ENCODE data around the gene LIPC. TPM values are rescaled to one million over a fixed set of nuclear protein-coding genes. Genes with fewer than 3 reads are reported as not detected.

LIPC gene
- total and polyA plus RNA-seq, 2 experiments from 2014 or later, result not detected

DNA sequence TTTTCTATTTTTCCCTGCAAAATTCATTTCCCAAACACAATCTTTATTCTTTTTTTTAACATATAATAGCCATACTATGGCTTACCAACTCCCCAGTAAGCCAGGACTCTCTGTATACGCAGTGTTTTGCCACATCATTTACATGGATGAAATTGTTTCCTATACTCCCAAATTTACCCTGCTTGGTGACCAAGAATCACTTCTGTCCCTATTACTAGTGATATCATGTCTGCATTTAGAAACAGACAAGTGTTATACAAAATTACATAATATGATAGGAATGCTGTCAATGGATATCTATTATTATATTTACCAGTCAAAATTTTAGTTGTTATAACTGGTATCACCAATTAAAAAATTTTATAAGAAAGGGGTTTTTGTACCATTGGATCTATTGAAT is 77.8 kb downstream of the LIPC start:
- no peak overlapping the region for H3K4me3 Mint-ChIP-seq

DNA sequence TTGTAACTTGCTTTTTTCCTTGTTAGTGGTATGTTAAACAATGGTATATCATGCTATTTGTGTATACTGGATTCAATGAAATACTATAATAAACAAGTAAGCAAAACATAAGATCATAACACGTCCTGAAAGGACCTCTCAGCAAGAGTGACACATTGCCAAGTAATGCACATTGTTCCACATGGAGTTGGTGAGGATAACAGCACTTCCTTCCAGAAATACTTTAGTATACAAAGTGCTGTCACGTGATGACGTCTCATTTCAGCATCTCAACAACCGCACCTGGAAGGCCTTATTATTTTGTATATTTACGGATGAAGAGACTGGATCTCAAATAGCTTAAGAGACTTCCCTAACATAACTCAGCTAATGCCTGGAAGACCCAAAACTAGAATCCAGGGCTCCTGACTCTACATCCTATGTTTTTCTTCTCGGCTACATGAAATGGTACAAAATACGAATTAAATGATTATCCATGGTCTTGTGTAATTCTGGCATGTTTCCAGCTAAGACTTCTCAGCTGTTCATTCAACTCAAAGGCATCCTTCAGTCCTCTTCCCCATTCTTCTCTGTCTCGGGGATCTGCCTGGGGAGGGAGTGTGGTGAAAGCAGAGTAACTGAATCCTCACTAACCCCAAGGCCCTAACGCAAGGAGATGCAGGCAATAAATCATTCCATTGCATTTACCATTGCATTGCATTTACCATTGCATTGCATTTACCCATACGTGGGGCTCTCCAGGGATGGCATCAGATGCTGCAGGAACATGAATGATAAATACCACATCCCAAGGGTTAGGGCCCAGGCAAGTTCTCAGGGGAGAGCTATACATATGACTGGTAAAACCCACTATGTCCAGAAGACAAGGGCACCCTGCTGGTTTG is 79.2 kb downstream of the LIPC start:
- ATAC-seq (no peak), DNase-seq (ENCODE audit: low spot score) (no peak)
- H3K9me3 Mint-ChIP-seq, result no peaks in the 10 kb centered on the region
- H3K27ac Mint-ChIP-seq, result no peak overlapping the region
- Histone ChIP-seq H3K79me2 (replicated peaks; ENCODE audit: insufficient read depth) (no peaks in the 10 kb centered on the region), H3K9me2 (ENCODE audit: insufficient read depth) (no peaks in the 10 kb centered on the region), H3K4me1 (ENCODE audit: insufficient read depth) (no peaks in the 10 kb centered on the region), H3F3A (replicated peaks; ENCODE audit: low read depth) (no peaks in the 10 kb centered on the region), H2AFZ (no peak overlapping the region), H3K27ac (ENCODE audit: low read depth) (no peak overlapping the region), H3K4me3 (no peak overlapping the region), H3K27me3 (ENCODE audit: insufficient read depth) (no peaks in the 10 kb centered on the region), H4K20me1 (replicated peaks; ENCODE audit: insufficient read depth) (no peaks in the 10 kb centered on the region), H3K36me3 (ENCODE audit: insufficient read depth) (no peaks in the 10 kb centered on the region), H3K4me2 (no peak overlapping the region)
- no peaks in the 10 kb centered on the region for H3K36me3 Mint-ChIP-seq (ENCODE audit: low read depth)
- H3K27me3 Mint-ChIP-seq (ENCODE audit: insufficient read depth, low read depth, poor library complexity), result peaks cover 4% of the 10 kb centered on the region
- no peak overlapping the region for H3K4me3 Mint-ChIP-seq
- peaks cover 10% of the 10 kb centered on the region; the same call in 2 of the 3 replicates for H3K4me1 Mint-ChIP-seq
- TF ChIP-seq CREB1 (CRISPR knock-in tag; IDR thresholded peaks at IDR 0.05; ENCODE audit: low read depth) (no peak), POLR2AphosphoS5 (IDR thresholded peaks at IDR 0.05; ENCODE audit: low read depth) (no peak), NANOG (IDR thresholded peaks at IDR 0.05; ENCODE audit: borderline replicate concordance) (no peak), JUNB (IDR thresholded peaks at IDR 0.05; ENCODE audit: unreplicated experiment) (no peak), ZNF114 (CRISPR knock-in tag; IDR thresholded peaks at IDR 0.05) (no peak), ZNF331 (CRISPR knock-in tag; IDR thresholded peaks at IDR 0.05; ENCODE audit: low read depth) (no peak), STAT1 (IDR thresholded peaks at IDR 0.05; ENCODE audit: unreplicated experiment) (no peak), EZH2 (IDR thresholded peaks at IDR 0.05; ENCODE audit: low read depth, unreplicated experiment) (no peak)
- TF ChIP-seq, protein P1, sequence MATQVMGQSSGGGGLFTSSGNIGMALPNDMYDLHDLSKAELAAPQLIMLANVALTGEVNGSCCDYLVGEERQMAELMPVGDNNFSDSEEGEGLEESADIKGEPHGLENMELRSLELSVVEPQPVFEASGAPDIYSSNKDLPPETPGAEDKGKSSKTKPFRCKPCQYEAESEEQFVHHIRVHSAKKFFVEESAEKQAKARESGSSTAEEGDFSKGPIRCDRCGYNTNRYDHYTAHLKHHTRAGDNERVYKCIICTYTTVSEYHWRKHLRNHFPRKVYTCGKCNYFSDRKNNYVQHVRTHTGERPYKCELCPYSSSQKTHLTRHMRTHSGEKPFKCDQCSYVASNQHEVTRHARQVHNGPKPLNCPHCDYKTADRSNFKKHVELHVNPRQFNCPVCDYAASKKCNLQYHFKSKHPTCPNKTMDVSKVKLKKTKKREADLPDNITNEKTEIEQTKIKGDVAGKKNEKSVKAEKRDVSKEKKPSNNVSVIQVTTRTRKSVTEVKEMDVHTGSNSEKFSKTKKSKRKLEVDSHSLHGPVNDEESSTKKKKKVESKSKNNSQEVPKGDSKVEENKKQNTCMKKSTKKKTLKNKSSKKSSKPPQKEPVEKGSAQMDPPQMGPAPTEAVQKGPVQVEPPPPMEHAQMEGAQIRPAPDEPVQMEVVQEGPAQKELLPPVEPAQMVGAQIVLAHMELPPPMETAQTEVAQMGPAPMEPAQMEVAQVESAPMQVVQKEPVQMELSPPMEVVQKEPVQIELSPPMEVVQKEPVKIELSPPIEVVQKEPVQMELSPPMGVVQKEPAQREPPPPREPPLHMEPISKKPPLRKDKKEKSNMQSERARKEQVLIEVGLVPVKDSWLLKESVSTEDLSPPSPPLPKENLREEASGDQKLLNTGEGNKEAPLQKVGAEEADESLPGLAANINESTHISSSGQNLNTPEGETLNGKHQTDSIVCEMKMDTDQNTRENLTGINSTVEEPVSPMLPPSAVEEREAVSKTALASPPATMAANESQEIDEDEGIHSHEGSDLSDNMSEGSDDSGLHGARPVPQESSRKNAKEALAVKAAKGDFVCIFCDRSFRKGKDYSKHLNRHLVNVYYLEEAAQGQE (IDR thresholded peaks at IDR 0.05; ENCODE audit: unreplicated experiment), result no peak
- TF ChIP-seq, protein P2, sequence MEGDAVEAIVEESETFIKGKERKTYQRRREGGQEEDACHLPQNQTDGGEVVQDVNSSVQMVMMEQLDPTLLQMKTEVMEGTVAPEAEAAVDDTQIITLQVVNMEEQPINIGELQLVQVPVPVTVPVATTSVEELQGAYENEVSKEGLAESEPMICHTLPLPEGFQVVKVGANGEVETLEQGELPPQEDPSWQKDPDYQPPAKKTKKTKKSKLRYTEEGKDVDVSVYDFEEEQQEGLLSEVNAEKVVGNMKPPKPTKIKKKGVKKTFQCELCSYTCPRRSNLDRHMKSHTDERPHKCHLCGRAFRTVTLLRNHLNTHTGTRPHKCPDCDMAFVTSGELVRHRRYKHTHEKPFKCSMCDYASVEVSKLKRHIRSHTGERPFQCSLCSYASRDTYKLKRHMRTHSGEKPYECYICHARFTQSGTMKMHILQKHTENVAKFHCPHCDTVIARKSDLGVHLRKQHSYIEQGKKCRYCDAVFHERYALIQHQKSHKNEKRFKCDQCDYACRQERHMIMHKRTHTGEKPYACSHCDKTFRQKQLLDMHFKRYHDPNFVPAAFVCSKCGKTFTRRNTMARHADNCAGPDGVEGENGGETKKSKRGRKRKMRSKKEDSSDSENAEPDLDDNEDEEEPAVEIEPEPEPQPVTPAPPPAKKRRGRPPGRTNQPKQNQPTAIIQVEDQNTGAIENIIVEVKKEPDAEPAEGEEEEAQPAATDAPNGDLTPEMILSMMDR (conservative IDR thresholded peaks at IDR 0.05; ENCODE audit: low read depth in 2 of 2), result no peak

More for the DNA sequence above, 77.8 kb downstream of the LIPC start:
- Mint-ChIP-seq H3K27ac (no peak overlapping the region), H3K9me3 (no peaks in the 10 kb centered on the region), H3K27me3 (ENCODE audit: insufficient read depth, low read depth, poor library complexity) (peaks cover 4% of the 10 kb centered on the region), H3K36me3 (ENCODE audit: low read depth) (no peaks in the 10 kb centered on the region), H3K4me1 (peaks cover 10% of the 10 kb centered on the region; the same call in 2 of the 3 replicates)
- TF ChIP-seq CREB1 (CRISPR knock-in tag; IDR thresholded peaks at IDR 0.05; ENCODE audit: low read depth), result no peak
- TF ChIP-seq POLR2AphosphoS5 (IDR thresholded peaks at IDR 0.05; ENCODE audit: low read depth), result no peak
- no peak for TF ChIP-seq EZH2 (IDR thresholded peaks at IDR 0.05; ENCODE audit: low read depth, unreplicated experiment)
- no peak for TF ChIP-seq ZNF331 (CRISPR knock-in tag; IDR thresholded peaks at IDR 0.05; ENCODE audit: low read depth)
- TF ChIP-seq, protein P2 (conservative IDR thresholded peaks at IDR 0.05; ENCODE audit: low read depth in 2 of 2), result no peak
- no peak for TF ChIP-seq ZNF114 (CRISPR knock-in tag; IDR thresholded peaks at IDR 0.05)
- no peak for TF ChIP-seq EZH2phosphoT487 (IDR thresholded peaks at IDR 0.05; ENCODE audit: unreplicated experiment)
- TF ChIP-seq, protein P3, sequence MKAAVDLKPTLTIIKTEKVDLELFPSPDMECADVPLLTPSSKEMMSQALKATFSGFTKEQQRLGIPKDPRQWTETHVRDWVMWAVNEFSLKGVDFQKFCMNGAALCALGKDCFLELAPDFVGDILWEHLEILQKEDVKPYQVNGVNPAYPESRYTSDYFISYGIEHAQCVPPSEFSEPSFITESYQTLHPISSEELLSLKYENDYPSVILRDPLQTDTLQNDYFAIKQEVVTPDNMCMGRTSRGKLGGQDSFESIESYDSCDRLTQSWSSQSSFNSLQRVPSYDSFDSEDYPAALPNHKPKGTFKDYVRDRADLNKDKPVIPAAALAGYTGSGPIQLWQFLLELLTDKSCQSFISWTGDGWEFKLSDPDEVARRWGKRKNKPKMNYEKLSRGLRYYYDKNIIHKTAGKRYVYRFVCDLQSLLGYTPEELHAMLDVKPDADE (IDR thresholded peaks at IDR 0.05), result no peak
- Histone ChIP-seq H3K27ac (ENCODE audit: low read depth) (no peak overlapping the region), H3F3A (replicated peaks; ENCODE audit: low read depth) (no peaks in the 10 kb centered on the region), H3K4me3 (no peak overlapping the region), H3K4me2 (no peak overlapping the region), H2AFZ (no peak overlapping the region), H3K79me2 (replicated peaks; ENCODE audit: insufficient read depth) (no peaks in the 10 kb centered on the region), H3K4me1 (ENCODE audit: insufficient read depth) (no peaks in the 10 kb centered on the region), H3K36me3 (ENCODE audit: insufficient read depth) (no peaks in the 10 kb centered on the region), H3K9me2 (ENCODE audit: insufficient read depth) (no peaks in the 10 kb centered on the region), H3K27me3 (ENCODE audit: insufficient read depth) (no peaks in the 10 kb centered on the region), H4K20me1 (replicated peaks; ENCODE audit: insufficient read depth) (no peaks in the 10 kb centered on the region)
- DNase-seq (ENCODE audit: low spot score) (no peak), ATAC-seq (no peak)
